Measurements from ENCODE around the gene SPAST. TPM values are rescaled to one million over a fixed set of nuclear protein-coding genes. Genes with fewer than 3 reads are reported as not detected.
A peak's percentile ranks its signal among the peaks of the same experiment; 100 is the strongest.
"Not testable (repeated sequence)": the region's sequence is repeated elsewhere in the genome, so short reads cannot be mapped to it uniquely, and the experiment has no call there.

The SPAST gene
- total RNA-seq, 1 donor from 2014 or later, result 34.1 TPM

DNA sequence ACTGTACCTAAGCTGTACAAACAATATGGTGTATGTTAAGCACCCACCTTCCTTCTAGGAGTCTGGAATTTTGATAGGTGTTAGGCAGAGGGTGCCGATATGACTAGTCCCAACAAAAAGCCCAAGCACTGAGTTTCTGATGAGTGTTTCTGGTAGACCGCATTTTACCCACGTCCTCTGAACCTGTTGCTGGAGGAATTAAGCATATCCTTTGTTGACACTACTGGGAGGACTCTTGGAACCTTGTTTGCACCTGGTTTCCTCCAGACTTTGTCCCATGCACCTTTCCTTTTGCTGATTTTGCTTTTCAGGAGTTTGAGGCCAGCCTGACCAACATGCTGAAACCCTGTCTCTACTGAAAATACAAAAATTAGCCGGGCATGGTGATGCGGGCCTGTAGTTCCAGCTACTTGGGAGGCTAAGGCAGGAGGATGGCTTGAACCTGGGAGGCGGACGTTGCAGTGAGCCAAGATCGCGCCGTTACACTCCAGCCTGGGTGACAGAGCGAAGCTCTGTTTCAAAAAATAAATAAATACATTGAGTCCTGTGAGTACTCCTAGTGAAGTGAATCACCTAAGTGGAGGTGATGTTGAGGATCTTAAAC lies 11.4 kb upstream of the SPAST start:
- H3K27me3 Mint-ChIP-seq (ENCODE audit: low read depth), result no peaks in the 10 kb centered on the region
- H3K4me1 Mint-ChIP-seq, result no peaks in the 10 kb centered on the region
- TF ChIP-seq, protein P1, sequence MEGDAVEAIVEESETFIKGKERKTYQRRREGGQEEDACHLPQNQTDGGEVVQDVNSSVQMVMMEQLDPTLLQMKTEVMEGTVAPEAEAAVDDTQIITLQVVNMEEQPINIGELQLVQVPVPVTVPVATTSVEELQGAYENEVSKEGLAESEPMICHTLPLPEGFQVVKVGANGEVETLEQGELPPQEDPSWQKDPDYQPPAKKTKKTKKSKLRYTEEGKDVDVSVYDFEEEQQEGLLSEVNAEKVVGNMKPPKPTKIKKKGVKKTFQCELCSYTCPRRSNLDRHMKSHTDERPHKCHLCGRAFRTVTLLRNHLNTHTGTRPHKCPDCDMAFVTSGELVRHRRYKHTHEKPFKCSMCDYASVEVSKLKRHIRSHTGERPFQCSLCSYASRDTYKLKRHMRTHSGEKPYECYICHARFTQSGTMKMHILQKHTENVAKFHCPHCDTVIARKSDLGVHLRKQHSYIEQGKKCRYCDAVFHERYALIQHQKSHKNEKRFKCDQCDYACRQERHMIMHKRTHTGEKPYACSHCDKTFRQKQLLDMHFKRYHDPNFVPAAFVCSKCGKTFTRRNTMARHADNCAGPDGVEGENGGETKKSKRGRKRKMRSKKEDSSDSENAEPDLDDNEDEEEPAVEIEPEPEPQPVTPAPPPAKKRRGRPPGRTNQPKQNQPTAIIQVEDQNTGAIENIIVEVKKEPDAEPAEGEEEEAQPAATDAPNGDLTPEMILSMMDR (conservative IDR thresholded peaks at IDR 0.05), result no peak
- H3K36me3 Mint-ChIP-seq (ENCODE audit: low read depth), result no peaks in the 10 kb centered on the region
- no peak for DNase-seq (ENCODE audit: low read depth, low spot score)
- no peaks in the 10 kb centered on the region for H3K9me3 Mint-ChIP-seq
- no peak overlapping the region for H3K27ac Mint-ChIP-seq (ENCODE audit: unreplicated experiment)
- no peak overlapping the region for H3K4me3 Mint-ChIP-seq

DNA sequence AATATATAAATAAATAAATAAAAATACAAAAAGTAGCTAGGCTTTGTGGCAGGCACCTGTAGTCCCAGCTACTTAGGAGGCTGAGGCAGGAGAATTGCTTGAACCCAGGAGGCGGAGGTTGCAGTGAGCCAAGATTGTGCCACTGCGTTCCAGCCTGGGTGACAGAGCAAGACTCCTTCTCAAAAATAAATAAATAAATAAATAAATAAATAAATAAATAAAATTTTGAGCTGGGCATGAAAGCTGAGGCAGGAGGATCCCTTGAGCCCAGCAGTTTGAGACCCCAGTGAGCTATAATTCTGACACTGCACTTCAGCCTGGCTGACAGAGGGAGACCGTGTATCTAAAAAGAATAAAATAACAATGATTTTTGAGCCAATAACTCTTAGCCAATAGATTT lies 8.8 kb upstream of the SPAST start:
- not testable (repeated sequence) for H3K4me1 Mint-ChIP-seq; H3K27ac Mint-ChIP-seq (ENCODE audit: unreplicated experiment); H3K36me3 Mint-ChIP-seq (ENCODE audit: low read depth); DNase-seq (ENCODE audit: low read depth, low spot score); H3K4me3 Mint-ChIP-seq; H3K27me3 Mint-ChIP-seq (ENCODE audit: low read depth); H3K9me3 Mint-ChIP-seq

DNA sequence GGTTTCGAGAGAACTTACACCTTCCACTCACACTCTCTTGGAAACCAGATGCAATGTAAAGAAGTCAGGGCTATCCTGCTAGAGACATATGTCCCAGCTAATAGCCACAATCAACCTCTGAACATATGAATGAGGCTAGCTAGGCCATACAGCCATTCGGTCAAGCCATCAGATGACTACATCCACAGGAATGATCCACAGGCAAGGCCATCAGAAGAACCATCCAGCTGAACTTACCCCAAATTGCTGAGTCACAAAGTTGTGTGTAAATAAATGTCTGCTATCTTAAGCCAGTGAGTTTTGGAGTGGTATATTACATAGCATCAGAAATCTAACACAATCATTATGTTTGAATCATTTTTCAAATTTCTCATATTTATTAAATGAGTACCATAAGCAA lies 5.2 kb upstream of the SPAST start:
- Mint-ChIP-seq H3K27ac (ENCODE audit: unreplicated experiment) (no peak overlapping the region), H3K4me3 (peak overlapping the region; percentile 21), H3K4me1 (peaks cover 11% of the 10 kb centered on the region), H3K27me3 (ENCODE audit: low read depth) (no peaks in the 10 kb centered on the region), H3K36me3 (ENCODE audit: low read depth) (no peaks in the 10 kb centered on the region), H3K9me3 (no peaks in the 10 kb centered on the region)
- no peak for DNase-seq (ENCODE audit: low read depth, low spot score)
- TF ChIP-seq, protein P1 (conservative IDR thresholded peaks at IDR 0.05), result no peak

DNA sequence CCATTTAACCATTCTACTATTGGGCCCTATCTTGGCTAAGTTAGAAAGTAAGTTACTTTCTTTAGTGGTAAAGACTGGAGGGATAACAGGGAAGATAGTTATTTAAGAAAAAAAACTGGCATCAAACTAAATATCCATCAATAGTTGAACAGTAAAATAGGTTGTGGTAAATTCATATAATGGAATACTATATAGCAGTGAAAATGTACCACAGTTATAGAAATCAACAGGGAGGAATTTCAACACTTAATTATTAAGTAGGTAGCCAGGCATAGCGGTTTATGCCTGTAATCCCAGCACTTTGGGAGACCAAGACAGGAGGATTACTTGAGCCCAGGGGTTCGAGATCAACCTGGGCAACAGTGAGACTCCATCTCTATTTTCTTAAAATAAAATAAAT lies 3.1 kb upstream of the SPAST start:
- no peak overlapping the region for H3K4me3 Mint-ChIP-seq
- no peak for DNase-seq (ENCODE audit: low read depth, low spot score)
- peaks cover 22% of the 10 kb centered on the region for H3K4me1 Mint-ChIP-seq
- no peaks in the 10 kb centered on the region for H3K9me3 Mint-ChIP-seq
- H3K36me3 Mint-ChIP-seq (ENCODE audit: low read depth), result no peaks in the 10 kb centered on the region
- no peaks in the 10 kb centered on the region for H3K27me3 Mint-ChIP-seq (ENCODE audit: low read depth)
- TF ChIP-seq, protein P1 (conservative IDR thresholded peaks at IDR 0.05), result no peak
- H3K27ac Mint-ChIP-seq (ENCODE audit: unreplicated experiment), result no peak overlapping the region

DNA sequence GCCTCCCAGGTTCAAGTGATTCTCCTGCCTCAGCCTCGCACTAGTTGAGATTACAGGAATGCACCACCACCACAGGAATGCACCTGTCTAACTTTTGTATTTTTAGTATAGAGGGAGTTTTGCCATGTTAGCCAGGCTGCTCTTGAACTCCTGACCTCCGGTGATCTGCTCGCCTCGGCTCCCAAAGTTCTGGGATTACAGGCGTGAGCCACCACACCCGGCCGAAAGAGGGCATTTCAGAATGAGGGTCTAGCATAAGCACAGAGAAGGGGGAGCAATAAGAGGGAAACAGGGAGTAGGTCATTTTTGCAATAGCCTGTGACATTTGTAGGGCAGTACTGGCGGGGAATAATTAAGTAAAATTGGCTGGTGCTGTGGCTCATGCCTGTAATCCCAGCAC lies 1.9 kb upstream of the SPAST start:
- H3K9me3 Mint-ChIP-seq, result no peaks in the 10 kb centered on the region
- H3K27ac Mint-ChIP-seq (ENCODE audit: unreplicated experiment), result no peak overlapping the region
- H3K4me3 Mint-ChIP-seq, result peak overlapping the region; percentile 99
- no peaks in the 10 kb centered on the region for H3K36me3 Mint-ChIP-seq (ENCODE audit: low read depth)
- H3K27me3 Mint-ChIP-seq (ENCODE audit: low read depth), result no peaks in the 10 kb centered on the region
- TF ChIP-seq, protein P1 (conservative IDR thresholded peaks at IDR 0.05), result no peak
- peaks cover 27% of the 10 kb centered on the region for H3K4me1 Mint-ChIP-seq
- DNase-seq (ENCODE audit: low read depth, low spot score), result no peak

DNA sequence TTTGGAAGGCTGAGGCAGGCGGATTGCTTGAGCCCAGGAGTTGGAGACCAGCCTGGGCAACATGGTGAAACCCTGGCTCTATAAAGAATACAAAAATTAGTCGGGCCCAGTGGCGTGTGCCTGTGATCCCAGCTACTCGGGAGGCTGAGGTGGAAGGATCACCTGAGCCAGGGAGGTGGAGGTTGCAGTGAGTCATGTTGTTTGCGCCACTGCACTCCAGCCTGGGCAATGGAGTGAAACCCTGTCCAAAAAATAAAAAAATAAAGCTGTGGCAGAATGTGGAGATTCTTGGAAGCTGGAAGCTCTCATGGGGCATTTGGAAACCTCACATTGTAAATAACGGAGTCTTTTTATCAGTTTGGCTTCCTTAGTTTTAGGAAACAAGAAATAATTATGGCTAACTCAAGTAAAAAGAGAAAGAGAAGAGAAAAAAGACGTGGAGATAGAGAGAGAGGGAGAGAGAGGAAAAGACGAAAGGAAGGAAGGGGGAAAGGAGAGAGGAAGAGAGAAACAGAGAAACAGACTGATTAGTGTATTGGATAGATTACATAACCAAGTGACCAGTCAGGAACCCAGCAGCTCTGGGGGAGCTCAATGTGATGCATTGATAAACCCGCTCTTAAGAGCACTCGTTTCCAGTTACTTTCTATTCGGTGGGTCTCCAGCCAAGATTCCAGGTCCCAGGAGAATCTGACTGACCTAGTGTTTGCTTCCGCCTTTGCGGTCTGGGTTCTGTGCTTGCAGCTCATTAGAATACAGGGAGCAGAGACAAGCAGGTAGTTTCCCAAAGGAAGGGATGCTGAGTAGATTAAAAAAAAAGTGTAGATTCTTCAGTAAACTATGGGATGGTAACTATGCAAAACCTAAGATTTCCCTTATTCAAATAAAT lies 1.1 kb upstream of the SPAST start:
- TF ChIP-seq, protein P1 (conservative IDR thresholded peaks at IDR 0.05), result no peak
- H3K4me1 Mint-ChIP-seq, result peaks cover 27% of the 10 kb centered on the region
- H3K27ac Mint-ChIP-seq (ENCODE audit: unreplicated experiment), result no peak overlapping the region
- H3K27me3 Mint-ChIP-seq (ENCODE audit: low read depth), result no peaks in the 10 kb centered on the region
- peak overlapping the region; percentile 99 for H3K4me3 Mint-ChIP-seq
- no peaks in the 10 kb centered on the region for H3K9me3 Mint-ChIP-seq
- DNase-seq (ENCODE audit: low read depth, low spot score), result no peak
- no peaks in the 10 kb centered on the region for H3K36me3 Mint-ChIP-seq (ENCODE audit: low read depth)

Data from neural crest cell (in vitro differentiated cells).